Natural killer cell (primary cell): ENCODE measurements around the gene RBM19. TPM values are rescaled to one million over a fixed set of nuclear protein-coding genes. Genes with fewer than 3 reads are reported as not detected.

Source experiments
- ATAC-seq, 3 donors: fragments of 150-1000 bp in 2 of 3; fragments of 200-7000 bp in 1 of 3; cut with Tn5 transposase; 1 replicate in 1 of 3; 2 replicates in 2 of 3; pipeline ENCODE4 v1.10.0; 2021; ENCODE audit warnings: mild to moderate bottlenecking in 2 of 3, moderate library complexity in 2 of 3
- DNase-seq, 2 donors: peaks; one replicate each; pipeline versions ENCODE4 v3.0.0 to v3.0.0-alpha.2; 2013 to 2021; ENCODE audit warnings: mixed read lengths in 1 of 2
- H3K27ac ChIP-seq: one replicate; pipeline ENCODE4 v1.5.1; 2013; ENCODE audit warnings: mild to moderate bottlenecking, low read length
- H3K27me3 ChIP-seq: one replicate; pipeline ENCODE4 v1.6.1; 2013; ENCODE audit warnings: low read length; ENCODE audit not compliant: control insufficient read depth, insufficient read depth
- H3K36me3 ChIP-seq: one replicate; pipeline ENCODE4 v1.6.1; 2013; ENCODE audit warnings: low read length; ENCODE audit not compliant: control insufficient read depth, insufficient read depth
- H3K4me1 ChIP-seq: one replicate; pipeline ENCODE4 v1.6.1; 2013; ENCODE audit warnings: low read length; ENCODE audit not compliant: control insufficient read depth, insufficient read depth
- H3K4me3 ChIP-seq: one replicate; pipeline ENCODE4 v1.5.1; 2013; ENCODE audit warnings: low read length
- H3K9me3 ChIP-seq: one replicate; pipeline ENCODE4 v1.6.1; 2013; ENCODE audit warnings: low read length; ENCODE audit not compliant: control insufficient read depth, insufficient read depth
- H3K27ac Mint-ChIP-seq, 2 donors: one replicate each; pipeline ENCODE4 v1.8.0; 2022; ENCODE audit warnings: mild to moderate bottlenecking in 2 of 2, mixed read lengths in 2 of 2, moderate library complexity in 1 of 2
- H3K27me3 Mint-ChIP-seq, 2 donors: one replicate each; pipeline ENCODE4 v1.8.0; 2022; ENCODE audit warnings: low read depth in 2 of 2, mixed read lengths in 2 of 2
- H3K36me3 Mint-ChIP-seq: one replicate; pipeline ENCODE4 v1.8.0; 2022; ENCODE audit warnings: mixed read lengths
- H3K4me1 Mint-ChIP-seq, 2 donors: one replicate each; pipeline ENCODE4 v1.8.0; 2022; ENCODE audit warnings: mixed read lengths in 2 of 2
- H3K4me3 Mint-ChIP-seq: one replicate; pipeline ENCODE4 v1.8.0; 2022; ENCODE audit warnings: mild to moderate bottlenecking, moderate library complexity, mixed read lengths
- H3K9me3 Mint-ChIP-seq, 2 donors: one replicate each; pipeline ENCODE4 v1.8.0; 2022; ENCODE audit warnings: mixed read lengths in 2 of 2
- CTCF ChIP-seq: fragments of 200-600 bp; IDR thresholded peaks from one replicate; pipeline ENCODE4 v1.8.0; 2022; ENCODE audit warnings: antibody characterized with exemption
- WGBS: methylation state at CpG from one replicate; pipeline ENCODE4 v1.1.7; 2013; ENCODE audit warnings: missing lambda C conversion rate; ENCODE audit not compliant: insufficient coverage; 5-methylcytosine and 5-hydroxymethylcytosine counted together
- intact Hi-C: fragments of 100-400 bp; cut with micrococcal nuclease; formaldehyde crosslinking; loops from one replicate; pipeline ENCODE4 v1.14.2; 2022
- total RNA-seq, 4 donors: library from RNA; stranded (reverse); fragments of 120-200 nt in 1 of 4; gene quantifications; one replicate each; pipeline versions ENCODE4 v1.2.3 to v1.2.4, GENCODE V29; 2013 to 2022

The RBM19 gene
- total RNA-seq, 3 donors from 2014 or later (not counting 1 experiment from before 2014, with no cell fraction given): 49.9 to 70.6 (median 60.9) TPM

GRCh38 chr12:113911971-113912759 lies 54.0 kb downstream of the RBM19 start:
- 96% methylated on average over 14 of the region's 14 CpGs for WGBS
- Mint-ChIP-seq H3K27me3 (no peaks in the 10 kb centered on the region), H3K27ac (no peak overlapping the region), H3K4me3 (no peak overlapping the region), H3K4me1 (no peaks in the 10 kb centered on the region), H3K9me3 (no peaks in the 10 kb centered on the region), H3K36me3 (no peaks in the 10 kb centered on the region)
- no peak overlapping the region for H3K27ac ChIP-seq
- peaks cover 30% of the 10 kb centered on the region for H3K36me3 ChIP-seq
- ATAC-seq (no peak), DNase-seq (no peak)
- no peaks in the 10 kb centered on the region for H3K27me3 ChIP-seq
- H3K4me1 ChIP-seq: no peaks in the 10 kb centered on the region
- H3K9me3 ChIP-seq: no peaks in the 10 kb centered on the region
- TF ChIP-seq CTCF: no peak
- H3K4me3 ChIP-seq: no peak overlapping the region
- intact Hi-C loops: no loop called here

- Mint-ChIP-seq H3K27ac (no peak overlapping the region), H3K36me3 (no peaks in the 10 kb centered on the region), H3K4me3 (no peak overlapping the region), H3K4me1 (no peaks in the 10 kb centered on the region), H3K9me3 (no peaks in the 10 kb centered on the region), H3K27me3 (no peaks in the 10 kb centered on the region)
- Histone ChIP-seq H3K27me3 (no peaks in the 10 kb centered on the region), H3K4me3 (no peak overlapping the region), H3K36me3 (peaks cover 25% of the 10 kb centered on the region), H3K4me1 (no peaks in the 10 kb centered on the region), H3K9me3 (no peaks in the 10 kb centered on the region), H3K27ac (no peak overlapping the region)
- ATAC-seq (no peak), DNase-seq (no peak)
- no peak for TF ChIP-seq CTCF
- WGBS: 97% methylated on average over 3 of the region's 6 CpGs
- intact Hi-C loops: no loop called here
These were observed 55.3 kb downstream of the RBM19 start for GRCh38 chr12:113910751-113911272.

GRCh38 chr12:113909776-113910420 lies 56.2 kb downstream of the RBM19 start:
- H3K27ac ChIP-seq: no peak overlapping the region
- no peaks in the 10 kb centered on the region for H3K4me1 Mint-ChIP-seq
- 92% methylated on average over 13 of the region's 13 CpGs for WGBS
- TF ChIP-seq CTCF: no peak
- H3K4me3 ChIP-seq: no peak overlapping the region
- H3K27me3 Mint-ChIP-seq: no peaks in the 10 kb centered on the region
- DNase-seq (no peak), ATAC-seq (no peak)
- H3K9me3 Mint-ChIP-seq: no peaks in the 10 kb centered on the region
- no peak overlapping the region for H3K27ac Mint-ChIP-seq
- intact Hi-C loops: no loop called here
- peaks cover 25% of the 10 kb centered on the region for H3K36me3 ChIP-seq
- H3K36me3 Mint-ChIP-seq: no peaks in the 10 kb centered on the region
- no peaks in the 10 kb centered on the region for H3K27me3 ChIP-seq
- H3K4me1 ChIP-seq: no peaks in the 10 kb centered on the region
- H3K4me3 Mint-ChIP-seq: no peak overlapping the region
- no peaks in the 10 kb centered on the region for H3K9me3 ChIP-seq
